Activated naive CD4-positive, alpha-beta T cell (primary cell): ENCODE data around the gene SORBS1.

ENCODE experiments used
- DNase-seq, 4 experiments: peaks; one replicate each; lab custom pipeline; 2025; lab: John Stamatoyannopoulos, UW

The SORBS1 gene

DNA sequence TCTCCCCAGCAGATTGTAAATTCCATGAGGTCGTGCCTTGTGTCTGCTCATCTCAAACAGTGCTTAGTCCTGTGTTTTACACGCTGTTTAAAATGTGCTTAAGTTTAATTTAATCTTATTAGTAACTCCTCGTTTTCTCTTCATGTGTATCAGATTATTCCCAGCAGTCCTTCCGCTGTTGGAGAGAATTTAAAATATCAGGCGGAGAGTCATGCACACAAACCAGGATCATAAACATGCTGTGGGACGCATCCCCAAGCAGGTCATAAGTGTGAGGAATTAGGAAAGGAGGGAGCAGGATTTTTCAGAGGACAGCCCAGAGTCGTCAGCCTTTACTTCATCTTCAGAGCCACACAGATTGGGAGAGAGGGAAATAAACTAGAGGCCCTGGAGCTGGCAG, 4.2 kb upstream of the SORBS1 start:
- no peak for DNase-seq

DNA sequence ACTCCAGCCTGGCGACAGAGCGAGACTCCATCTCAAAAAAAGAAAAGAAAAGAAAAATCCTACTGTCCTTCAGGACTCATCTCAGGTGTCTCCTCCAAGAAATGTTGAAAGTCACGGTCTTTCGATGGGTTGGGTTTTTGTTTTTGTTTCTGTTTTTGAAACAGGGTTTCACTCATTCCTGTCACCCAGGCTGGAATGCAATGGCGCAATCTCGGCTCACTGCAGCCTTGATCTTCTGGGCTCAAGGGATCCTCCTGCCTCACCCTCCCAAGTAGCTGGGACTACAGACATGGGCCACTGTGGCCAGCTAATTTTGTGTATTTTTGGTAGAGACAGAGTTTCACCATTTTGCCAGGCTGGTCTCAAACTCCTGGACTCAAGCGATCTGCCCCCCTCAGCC, 3.1 kb upstream of the SORBS1 start:
- no peak for DNase-seq

DNA sequence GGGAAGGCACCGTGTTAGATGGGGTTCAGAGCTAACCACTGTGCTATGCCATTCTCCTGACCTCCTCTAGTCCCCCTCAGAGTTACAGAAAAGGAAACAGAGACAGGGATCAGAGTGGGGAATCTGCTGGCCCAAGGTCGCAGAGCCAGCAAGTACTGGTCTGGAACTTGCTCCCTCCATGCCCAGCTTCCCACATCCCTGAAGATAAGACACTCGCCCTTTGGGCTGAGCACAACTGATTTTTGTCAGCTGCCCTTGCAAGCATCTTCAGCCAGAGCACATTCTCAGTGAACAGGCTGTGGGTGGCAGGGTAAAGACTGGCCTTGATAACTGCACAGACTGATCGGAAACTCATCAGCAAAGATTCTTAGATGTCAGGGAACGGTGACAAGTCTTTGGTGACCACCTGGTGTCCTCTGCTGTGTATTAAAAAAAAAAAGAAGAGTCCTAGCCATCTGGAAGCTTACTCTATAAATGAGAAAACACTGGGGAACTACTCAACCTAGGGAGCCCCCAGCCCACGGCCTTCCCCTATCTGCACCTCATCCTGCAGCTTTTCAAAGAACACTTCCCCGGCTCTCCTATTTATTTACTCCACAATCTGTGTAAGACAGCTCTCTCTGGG, 1.3 kb upstream of the SORBS1 start:
- DNase-seq, result no peak

DNA sequence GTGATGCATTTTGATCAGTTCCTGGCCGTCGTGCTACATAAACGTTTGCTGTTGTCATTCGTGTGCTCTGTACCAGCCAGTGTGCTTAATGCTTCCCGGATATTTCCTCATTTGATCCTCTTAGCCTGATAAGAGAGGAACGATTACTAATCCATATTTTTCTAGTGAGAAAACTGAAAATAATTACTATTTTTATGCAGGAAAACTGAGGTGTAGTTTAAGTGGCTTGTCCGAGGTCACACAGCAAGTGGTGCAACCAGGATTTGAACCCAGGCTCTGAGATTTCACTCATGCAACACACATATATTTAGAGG, 650 bp upstream of the SORBS1 start:
- DNase-seq, result no peak

DNA sequence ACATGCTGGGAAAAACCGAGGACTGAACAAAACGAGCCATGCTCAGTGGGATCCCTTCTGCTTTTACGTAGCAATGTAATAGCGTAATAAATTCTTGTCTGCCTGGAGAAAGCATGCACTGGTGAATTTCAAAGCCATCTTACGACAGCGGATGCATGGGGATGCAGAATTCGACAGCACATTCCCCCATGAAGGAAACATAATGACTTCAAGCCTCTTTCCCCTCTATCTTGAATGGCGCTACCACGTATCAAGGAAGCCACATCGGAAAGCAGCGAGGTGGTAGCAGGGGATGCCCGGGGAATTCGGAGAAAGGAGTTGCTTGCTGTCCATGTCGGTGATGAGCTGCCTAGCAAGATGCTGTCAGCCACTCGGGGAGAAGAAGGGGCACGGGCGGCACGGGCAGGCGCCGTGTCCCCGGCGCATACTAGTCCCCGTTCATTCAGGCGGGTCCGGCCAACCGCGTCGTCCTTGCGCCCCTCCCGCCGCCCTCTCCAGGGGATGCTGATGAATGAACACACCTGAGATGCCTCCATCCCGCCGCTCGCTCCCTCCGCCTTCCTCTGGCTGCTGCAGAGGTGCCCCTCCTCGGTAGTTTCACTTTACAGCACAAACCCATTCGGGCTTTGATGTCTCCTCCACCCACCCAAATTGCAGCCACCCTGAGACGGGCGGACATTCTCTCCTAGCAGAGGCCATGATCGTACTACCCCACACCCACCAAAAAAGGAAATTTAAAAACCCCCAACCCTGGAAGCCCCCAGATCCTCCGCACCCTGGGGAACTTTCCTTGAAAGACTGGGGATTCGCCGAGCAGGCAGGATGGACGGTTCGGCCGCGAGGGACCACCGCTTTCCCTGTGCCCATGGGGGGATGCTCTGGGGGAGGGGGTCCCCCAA, 644 bp downstream of the SORBS1 start:
- peak in 2 of 4 experiments; percentile 10 to 38 for DNase-seq

DNA sequence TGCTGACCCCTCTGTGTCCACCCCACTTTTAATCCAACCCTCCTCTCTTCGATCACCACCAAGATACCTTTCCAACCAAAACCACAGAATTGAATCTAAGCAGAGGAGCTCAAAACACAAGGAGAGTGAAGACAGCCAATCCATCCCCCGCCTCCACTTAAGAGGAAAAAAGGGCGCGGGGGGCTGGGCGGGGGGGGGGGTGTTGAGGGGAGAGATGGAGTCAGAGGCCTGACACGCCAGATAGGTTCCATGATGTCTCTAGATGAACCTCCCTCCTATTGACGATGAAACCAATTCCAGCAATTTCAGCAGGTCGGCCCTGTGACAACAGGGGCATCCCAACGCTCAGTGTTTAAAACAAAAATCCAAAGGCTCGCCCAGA, 1.3 kb downstream of the SORBS1 start:
- no peak for DNase-seq

DNA sequence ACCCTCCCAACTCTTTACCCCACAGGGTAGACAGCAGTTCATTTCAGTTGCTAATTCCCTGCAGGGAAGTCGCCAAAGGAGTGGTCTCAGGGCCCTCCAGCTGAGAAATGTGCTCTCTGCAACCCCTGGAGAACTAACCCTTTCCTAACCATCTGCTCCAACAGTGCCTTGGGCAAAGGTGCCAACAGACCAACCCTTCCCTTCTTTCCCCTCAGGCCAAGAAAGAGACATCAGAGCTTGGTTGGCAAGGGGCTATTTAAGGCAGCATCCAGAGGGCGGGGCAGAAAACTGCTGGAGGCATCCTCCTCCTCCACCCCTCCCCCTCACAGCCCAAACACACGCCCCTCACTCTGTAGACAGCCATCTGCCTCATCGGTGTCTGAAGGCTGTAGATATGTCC, 1.7 kb downstream of the SORBS1 start:
- DNase-seq, result no peak

DNA sequence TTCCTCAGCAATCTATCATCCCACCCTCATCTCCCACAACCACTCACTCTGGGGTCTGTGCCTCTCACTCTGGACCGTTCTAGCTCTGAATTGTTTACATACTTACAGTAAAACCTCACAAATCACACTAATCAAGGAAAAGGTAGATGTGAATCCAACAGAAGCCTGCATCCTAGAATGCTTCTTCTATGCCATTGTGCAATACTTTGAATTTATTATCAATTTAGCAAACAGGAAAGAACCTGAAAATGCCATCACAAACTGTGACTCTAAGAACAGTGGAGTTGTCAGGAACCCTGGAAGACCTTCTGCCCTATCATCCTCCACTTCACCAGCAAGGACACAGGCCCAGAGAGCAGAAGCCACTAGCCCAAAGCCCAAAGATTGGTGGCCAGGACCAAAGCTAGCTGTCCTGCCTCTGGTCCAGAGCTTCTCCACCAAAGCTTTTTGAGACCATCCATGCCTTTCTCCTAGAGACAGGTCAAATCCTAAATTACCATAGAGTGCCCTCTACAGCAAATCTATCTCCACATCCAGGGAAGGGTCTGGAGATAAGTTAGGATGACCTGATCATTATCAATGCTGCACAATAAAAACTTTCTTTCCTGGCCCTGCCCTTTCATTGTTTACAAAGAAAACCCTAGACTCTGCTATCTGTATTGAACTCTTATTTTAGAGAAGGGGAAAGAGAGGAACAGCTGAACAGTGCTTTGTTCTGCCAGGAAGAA, 2.4 kb downstream of the SORBS1 start:
- no peak for DNase-seq

DNA sequence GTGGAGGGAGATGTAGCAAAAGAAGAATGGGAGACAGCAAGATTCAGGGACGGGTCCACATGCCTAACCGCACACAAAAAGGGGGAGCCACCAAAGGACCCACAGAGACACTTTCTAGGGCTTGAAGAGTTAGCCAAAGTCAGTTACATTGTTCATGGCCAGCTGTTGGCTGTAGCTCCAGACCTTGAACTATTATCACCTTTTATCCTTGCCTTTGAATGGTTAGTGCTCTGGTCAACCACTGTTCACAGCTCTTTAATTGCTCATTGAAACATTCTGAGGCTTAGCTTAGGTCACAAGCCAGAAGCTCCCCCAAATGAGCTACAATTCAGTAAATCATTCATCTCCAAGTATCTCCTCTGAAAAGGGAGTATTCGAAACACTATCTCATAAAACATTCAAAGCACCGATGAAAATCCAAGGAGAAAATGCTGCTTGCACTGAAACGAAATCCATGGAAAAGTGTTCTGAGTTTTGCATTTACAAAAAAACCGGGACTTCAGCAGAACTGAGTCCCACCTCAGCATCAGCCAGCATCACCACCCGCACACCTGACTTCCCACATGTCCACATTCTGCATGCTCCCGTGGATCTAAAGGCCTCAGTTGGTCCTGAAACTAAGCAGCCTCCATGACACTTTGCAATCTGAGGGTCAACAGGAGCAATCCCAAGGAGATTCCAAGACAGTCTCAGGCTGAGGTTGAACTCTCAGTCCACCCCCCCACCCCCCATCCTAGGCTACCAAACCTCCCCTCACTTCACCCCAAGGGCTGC, 4.0 kb downstream of the SORBS1 start:
- DNase-seq, result no peak

DNA sequence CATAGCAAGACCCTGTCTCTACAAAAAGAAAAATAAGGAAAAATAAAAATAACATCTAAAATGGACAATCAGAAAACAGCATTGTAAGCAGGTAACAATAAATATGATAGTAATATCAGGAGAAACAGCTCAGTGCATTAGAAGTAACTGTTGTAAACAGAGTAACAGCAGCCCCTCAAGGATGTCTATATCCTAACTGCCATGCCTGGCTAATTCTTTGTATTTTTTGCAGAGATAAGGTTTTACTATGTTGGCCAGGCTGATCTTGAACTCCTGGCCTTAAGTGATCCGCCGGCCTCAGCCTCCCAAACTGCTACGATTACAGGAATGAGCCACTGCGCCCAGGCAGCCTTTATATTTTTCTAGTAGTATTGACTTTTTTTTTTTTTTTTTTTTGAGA, 7.5 kb downstream of the SORBS1 start:
- DNase-seq, result no peak

DNA sequence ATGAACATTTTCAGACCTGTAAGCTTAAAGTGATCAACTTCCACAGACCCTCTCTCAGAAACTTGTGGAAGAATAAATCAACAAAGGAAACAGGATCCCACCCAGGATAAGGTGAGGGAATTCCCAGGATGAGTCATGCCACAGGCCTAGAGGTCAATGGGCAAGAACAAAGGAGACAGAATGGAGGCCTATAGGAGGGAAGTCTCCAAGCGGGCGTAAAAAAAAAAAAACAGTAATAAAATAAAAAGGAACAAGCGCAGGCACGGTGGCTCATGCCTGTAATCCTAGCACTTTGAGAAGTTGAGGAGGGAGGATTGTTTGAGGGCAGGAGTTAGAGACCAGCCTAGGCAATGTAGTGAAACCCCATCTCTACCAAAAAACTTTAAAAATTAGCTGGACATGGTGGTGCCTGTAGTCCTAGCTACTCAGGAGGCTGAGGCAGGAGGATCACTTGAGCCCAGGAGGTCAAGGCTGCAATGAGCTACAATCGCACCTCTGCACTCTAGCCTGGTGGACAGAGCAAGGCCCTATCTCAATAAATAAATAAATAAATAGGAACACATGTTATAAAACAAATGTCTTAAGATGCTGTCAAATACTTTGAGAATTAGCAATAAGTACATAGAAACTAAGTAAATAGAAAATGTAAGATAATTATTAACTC, 8.4 kb downstream of the SORBS1 start:
- no peak for DNase-seq

DNA sequence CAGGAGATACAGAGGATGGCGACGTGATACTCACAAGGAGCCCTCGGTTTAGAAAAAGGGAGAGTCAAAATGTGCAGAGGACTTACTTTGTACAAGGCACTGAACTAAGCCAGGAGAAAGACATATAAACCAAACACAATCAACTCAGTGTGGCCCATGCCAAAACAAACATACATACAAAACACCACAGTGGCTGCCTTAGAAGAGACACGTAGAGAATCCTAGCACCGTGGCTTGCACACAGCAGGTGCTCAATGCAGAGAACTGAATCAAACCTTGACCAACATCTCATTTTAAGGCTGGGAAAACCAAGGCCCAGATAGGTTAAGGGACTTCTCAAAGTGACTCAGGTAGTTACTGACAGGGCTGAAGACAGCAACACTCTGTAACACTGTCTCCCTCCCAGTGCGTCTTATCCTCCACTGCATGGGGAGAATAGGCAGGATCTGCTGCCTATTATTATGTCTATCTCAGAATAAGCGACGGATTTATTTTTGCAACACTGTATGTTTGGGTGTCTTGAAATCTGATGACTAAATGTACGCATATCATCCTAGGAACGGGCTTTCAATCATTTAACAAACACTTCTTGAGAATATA, 11.0 kb downstream of the SORBS1 start:
- no peak for DNase-seq

DNA sequence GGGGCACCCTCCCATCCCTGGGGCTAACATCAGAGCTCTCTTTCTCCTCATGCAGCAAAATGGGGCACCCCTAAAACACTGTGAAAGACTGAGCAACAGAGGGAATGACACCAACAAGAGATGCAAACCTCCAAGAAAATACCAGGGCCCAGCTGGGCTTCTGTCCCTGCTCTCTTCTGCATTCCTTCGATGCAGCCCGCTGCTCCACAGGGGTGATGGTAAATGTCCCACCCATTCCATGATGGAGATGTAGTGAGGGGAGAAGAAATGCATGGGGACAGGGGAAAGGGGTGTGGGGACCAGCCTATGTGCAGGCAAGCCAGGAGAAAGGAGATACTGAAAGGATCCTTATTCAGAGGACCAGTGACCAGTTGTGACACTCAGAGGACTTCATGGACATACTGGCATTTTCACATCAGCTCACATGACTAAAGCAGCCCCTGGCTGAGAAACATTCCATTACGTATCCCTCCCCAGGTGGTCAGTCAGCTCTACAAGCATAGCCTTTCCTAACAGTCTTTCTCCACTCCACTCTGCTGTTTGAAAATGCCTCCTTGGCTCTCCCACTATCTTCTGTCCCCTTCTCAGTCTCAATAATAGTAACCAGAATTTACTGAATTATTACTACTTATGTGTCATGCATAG, 13.3 kb downstream of the SORBS1 start:
- no peak for DNase-seq

DNA sequence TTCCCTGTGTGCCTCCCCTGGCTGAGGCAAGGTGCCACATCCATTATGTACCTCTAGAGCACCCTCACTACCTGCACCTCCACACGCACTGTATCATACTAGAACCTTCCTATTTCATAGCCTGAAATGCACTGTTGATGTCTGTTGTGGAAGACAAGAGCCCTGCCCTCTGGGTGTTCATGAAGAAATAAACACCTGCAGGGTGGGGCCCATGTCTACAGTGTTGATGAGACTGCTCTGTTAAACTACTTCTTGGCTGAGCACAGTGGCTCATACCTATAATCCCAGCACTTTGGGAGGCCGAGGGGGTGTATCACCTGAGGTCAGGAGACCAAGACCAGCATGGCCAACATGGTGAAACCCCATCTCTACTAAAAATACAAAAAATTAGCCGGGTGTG, 14.0 kb downstream of the SORBS1 start:
- no peak for DNase-seq

DNA sequence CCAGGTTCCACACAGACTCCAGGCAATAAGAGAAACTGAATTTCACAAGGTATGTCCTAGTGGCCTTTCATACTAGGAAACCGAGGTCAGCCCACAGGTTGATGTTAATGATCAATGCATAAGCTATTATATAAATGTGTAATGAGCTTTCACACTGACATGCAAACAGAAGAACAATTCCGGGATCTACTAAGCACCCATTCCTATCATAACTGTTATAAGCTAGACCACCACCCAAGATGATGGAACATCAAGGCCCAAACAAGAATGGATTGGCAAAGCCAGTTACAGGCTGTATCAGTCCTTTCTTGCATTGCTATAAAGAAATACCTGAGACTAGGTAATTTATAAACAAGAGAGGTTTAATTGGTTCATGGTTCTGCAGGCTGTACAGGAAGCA, 15.2 kb downstream of the SORBS1 start:
- no peak for DNase-seq

DNA sequence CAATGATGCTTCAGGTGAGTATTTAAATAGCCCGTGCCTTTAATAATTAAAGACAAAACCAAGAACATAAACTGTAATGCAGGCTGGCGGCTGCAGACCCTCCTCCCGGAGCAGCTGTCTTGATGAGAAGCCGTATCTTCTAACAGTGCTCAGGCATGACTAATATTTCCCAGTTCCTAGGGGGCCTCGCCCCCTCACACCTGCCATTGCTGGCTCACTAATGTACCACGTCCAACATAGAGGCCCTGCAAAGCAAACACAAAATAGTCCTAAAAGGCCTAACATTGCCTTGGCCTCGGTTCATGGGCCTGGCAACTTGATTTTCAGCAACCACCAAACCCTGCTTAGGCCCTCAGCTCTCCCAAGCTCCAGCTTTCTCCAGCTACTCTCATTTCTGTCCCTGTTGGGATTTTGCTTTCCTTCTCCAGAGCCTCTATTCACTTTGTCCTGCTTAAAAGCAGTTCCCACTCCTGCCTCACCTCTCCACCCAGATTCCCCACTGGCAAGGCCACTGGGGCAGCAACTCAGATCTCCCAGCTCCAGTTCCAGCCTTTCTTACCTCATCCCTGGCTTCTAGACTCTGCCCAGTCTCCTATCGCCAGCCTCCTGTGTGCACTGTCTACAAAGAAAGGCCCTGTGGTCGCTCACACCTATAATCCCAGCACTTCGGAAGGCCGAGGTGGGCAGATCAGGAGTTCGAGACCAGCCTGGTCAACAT, 16.2 kb downstream of the SORBS1 start:
- no peak for DNase-seq

DNA sequence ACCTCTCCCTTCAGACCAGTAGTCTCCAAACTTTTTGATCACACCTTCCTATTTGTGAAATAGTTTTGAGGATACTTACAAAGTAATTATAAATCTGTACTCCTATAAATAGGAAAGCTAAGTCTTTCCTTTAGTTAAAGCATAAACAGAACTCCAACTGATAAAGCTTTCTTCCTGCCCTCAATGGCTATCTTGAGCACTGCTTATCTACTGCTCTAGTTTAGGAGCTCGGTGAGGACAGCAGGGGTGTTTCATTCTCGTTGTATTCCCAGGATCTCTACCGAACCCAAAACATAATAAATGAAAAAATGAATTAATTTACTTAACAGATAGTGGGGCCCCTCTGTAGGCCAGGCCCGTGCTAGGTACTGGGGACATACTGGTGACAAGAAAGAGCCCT, 17.7 kb downstream of the SORBS1 start:
- DNase-seq, result no peak

DNA sequence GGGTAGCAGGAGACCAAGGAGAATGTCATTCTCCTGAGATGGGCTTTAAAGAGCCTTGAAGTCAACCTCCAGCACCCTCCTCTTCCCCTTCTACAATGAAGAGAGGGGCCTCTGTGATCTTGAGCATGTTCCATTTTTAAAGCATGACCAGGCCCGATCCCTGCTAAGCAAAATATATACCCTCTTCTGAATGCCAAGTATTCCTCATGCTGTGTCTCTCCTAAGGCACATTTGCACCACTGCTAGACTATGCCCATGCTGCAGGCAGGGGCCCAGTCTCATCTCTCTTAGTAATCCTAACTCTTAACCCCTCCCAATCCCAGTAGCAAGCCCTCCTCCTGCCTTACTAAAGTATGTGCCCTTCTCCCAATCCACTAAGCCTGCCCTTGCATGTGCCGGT, 18.4 kb downstream of the SORBS1 start:
- DNase-seq, result no peak

DNA sequence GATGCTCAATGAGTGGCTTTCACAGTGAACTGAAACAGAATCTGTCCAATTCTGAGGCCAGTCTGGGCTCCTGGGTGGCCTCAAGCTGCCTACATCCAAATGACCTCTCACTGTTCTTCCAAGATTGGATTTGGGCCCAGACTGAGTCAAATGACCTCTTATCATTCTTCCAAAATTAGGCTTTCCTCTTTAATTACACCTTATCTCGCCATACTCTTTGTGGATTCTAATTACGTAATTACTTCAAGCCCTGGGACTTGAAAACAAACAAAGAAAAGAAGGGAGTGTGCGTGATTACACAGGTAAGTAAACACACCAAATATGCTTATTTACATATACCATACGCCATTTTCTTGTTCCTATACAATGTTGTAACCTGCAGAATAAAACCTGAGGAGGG, 18.8 kb downstream of the SORBS1 start:
- no peak for DNase-seq

DNA sequence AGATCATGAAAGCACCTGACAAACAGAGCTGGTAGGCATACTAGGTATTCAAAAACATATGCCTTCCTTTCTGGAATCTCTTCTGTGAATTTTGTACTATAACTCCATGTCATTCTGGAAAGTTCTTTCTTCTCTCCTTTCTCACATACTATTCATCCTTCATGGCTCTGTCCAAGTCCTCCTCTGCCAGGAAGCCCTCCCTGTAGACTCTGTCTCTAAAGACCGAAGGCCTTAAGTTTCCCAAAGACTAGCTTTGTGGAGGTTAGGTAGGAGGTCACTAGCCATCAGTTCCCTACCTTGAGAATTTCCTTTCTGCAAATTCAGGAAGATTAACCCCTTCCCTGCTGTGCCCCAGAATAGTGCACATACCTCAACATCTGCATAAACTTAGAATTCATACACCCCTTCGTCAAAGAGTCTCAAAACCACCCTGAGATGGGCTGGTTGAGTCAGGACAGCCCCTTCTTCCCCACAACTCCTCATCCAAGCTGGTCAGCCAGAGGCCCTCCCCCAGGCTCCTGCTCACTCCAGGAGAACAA, 20.6 kb downstream of the SORBS1 start:
- no peak for DNase-seq
